Epithelial cell of esophagus (primary cell): ENCODE data around the gene LRRC59.

Experiments used
- DNase-seq: peaks from one replicate; pipeline ENCODE4 v3.0.0; 2010; ENCODE audit warnings: low read depth
- H3K4me3 ChIP-seq: 2 replicates; pipeline ENCODE4 v1.5.1; 2011; ENCODE audit warnings: mild to moderate bottlenecking, low read length, control low read depth
- CTCF ChIP-seq: IDR thresholded peaks from 2 replicates; pipeline ENCODE4 v1.5.1; 2011; ENCODE audit warnings: low read depth, mild to moderate bottlenecking, low read length, control low read depth, inconsistent platforms; ENCODE audit not compliant: insufficient read depth; ENCODE audit errors: missing control alignments

LRRC59 gene

GRCh38 chr17:50372222-50372757 is 25.0 kb downstream of the LRRC59 start:
- H3K4me3 ChIP-seq, result peak overlapping the region; percentile 88
- no peak for TF ChIP-seq CTCF
- DNase-seq, result no peak

GRCh38 chr17:50371526-50371925 is 25.8 kb downstream of the LRRC59 start:
- no peak for TF ChIP-seq CTCF
- peak; percentile 89 for DNase-seq
- H3K4me3 ChIP-seq, result peak overlapping the region; percentile 88

- TF ChIP-seq CTCF, result no peak
- DNase-seq, result no peak
- H3K4me3 ChIP-seq, result no peak overlapping the region
These were observed 27.3 kb downstream of the LRRC59 start for GRCh38 chr17:50370052-50370451.

- TF ChIP-seq CTCF, result no peak
- H3K4me3 ChIP-seq, result no peak overlapping the region
These were observed 29.9 kb downstream of the LRRC59 start for GRCh38 chr17:50367401-50367800.

GRCh38 chr17:50365649-50366393 is 31.5 kb downstream of the LRRC59 start:
- DNase-seq, result no peak
- no peak for TF ChIP-seq CTCF
- H3K4me3 ChIP-seq, result no peak overlapping the region

More at GRCh38 chr17:50367401-50367800, 29.9 kb downstream of the LRRC59 start:
- DNase-seq, result no peak

- TF ChIP-seq CTCF, result no peak
- H3K4me3 ChIP-seq, result no peak overlapping the region
- no peak for DNase-seq
These were observed 32.2 kb downstream of the LRRC59 start for GRCh38 chr17:50365165-50365564.

GRCh38 chr17:50364715-50365114 is 32.6 kb downstream of the LRRC59 start:
- no peak overlapping the region for H3K4me3 ChIP-seq
- TF ChIP-seq CTCF, result peak; percentile 14
- peak; percentile 69 for DNase-seq
